HG02870 (cell line): ENCODE measurements around the gene DBP.
"Not testable (repeated sequence)": the region's sequence is repeated elsewhere in the genome, so short reads cannot be mapped to it uniquely, and the experiment has no call there.

Experiments
- ATAC-seq: cut with Tn5 transposase; IDR thresholded peaks from one replicate; pipeline ENCODE4 v1.9.1; 2021; ENCODE audit warnings: mild to moderate bottlenecking, moderate library complexity; ENCODE audit not compliant: unreplicated experiment

Gene DBP

GRCh38 chr19:48636859-48637448, at the start of gene DBP:
Gene DBP, minus strand, starts transcription at chr19:48637379. Its CDS starts 385 bp downstream, at chr19:48636994.
- no peak for ATAC-seq

DNA sequence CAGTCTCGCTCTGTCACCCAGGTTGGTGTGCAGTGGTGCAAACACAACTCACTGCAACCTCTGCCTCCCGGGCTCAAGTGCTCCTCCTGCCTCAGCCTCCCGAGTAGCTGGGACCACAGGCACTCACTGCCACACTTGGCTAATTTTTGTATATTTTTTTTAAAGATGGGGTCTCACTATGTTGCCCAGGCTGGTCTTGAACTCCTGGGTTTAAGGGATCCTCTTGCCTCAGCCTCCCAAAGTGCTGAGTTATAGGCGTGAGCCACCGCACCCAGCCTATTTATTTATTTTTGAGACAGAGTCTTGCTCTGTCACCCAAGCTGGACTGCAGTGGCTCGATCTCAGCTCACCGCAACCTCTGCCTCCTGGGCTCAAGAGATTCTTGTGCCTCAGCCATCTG, 49.5 kb upstream of the DBP start:
- not testable (repeated sequence) for ATAC-seq

- ATAC-seq = no peak
Measured at GRCh38 chr19:48686088-48686487, 48.9 kb upstream of the DBP start.

DNA sequence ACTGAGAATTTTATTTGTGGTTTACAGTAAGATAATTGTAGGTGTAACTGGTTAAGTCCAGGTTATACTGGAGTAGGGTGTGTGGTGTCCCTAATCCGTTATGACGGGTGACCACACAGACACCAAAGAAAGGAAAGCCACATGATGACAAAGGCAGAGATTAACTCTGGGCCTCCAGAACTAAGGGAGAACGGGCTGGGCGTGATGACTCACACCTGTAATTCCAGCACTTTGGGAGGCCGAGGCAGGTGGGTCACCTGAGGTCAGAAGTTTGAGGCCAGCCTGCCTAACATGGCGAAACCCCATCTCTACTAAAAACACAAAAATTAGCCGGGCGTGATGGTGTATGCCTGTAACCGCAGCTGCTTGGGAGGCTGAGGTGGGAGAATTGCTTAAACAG, 48.4 kb upstream of the DBP start:
- ATAC-seq = no peak

- no peak for ATAC-seq
Measured at GRCh38 chr19:48683349-48683748, 46.2 kb upstream of the DBP start.

DNA sequence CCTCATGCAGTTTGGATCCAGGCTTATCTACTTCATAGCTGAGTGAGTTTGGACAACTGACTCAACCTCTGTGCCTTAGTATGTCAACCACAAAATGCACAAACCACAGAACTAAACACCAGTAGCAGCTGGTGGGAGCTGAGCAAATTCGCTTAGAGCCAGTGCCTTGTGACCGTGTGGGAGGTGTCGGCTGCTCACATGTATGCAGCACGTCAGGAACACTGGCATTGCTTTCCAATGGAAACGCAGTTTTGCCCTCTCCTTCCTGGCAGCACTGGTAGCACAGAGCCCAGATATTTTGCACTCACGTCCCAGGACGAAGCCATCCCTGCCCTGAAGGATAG, 43.9 kb upstream of the DBP start:
- ATAC-seq = no peak

DNA sequence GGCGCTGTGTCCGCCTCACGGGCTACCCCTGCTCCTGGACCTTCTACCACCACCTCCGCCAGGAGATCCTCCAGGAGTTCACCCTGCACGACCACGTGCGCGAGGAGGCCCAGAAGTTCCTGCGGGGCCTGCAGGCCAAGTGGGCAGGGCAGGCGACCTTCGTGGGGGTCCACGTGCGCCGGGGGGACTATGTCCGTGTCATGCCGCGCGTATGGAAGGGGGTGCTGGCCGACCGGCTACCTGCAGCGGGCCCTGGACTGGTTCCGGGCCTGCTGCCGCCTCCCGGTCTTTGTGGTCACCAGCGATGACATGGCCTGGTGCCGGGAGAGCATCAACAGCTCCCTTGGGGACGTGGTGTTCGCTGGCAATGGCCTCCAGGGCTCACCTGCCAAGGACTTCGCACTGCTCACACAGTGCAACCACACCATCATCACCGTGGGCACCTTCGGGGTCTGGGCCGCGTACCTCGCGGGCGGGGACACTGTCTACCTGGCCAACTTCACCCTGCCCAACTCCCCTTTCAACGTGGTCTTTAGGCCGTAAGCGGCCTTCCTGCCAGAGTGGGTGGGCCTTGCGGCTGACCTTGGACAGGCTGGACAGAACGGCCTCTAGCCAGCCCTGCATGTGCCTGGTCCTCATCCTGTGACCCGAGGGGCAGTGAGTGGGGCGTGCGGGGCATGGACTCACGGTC, 43.4 kb upstream of the DBP start:
- no peak for ATAC-seq

DNA sequence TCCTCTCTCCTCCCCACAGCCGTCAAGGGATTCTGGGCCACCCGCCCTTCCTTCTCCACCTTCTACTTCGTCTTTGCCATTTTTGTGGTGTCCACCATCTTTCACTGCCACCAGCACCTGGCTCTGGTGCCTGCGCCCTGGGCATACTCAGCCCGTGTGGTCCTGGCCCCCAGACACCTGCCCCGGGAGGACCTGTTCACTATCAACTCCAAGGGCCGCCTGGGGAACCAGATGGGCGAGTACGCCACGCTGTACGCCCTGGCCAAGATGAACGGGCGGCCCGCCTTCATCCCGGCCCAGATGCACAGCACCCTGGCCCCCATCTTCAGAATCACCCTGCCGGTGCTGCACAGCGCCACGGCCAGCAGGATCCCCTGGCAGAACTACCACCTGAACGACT, 42.8 kb upstream of the DBP start:
- ATAC-seq = not testable (repeated sequence)

GRCh38 chr19:48678201-48678600, 41.0 kb upstream of the DBP start:
- no peak for ATAC-seq

- ATAC-seq = no peak
Measured at GRCh38 chr19:48676887-48677286, 39.7 kb upstream of the DBP start.

- ATAC-seq = no peak
Measured at GRCh38 chr19:48676487-48676886, 39.3 kb upstream of the DBP start.

- no peak for ATAC-seq
Measured at GRCh38 chr19:48674921-48675824, 38.0 kb upstream of the DBP start.

DNA sequence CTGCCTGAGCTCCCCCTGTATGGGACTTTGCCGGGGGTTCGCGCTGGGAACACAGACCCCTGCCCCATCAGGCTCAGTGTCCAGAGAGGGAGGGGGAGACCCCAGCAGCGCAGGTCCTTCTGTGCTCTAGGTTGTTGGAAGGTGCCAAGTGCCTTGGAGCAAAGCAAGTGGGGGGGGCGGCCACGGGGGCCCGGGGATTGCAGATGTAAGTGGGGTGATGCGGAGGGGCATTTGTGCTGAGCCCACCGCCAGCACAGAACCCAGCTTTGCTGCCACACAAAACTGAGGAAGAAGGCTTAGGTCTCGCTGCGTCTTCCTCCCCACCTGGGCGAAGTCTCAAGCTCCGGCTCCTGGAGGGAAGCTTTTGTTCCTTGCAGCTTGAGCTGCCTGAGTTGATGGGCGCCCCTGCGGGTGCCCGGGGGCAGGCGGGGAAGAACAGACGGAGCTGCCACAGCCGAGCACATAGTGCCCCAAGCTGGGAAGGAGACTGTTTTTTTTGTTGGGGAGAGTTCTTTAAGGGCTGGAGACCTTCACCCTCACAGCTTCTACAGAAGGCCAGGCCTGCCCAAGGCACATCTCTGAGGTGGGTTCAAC, 37.1 kb upstream of the DBP start:
- ATAC-seq = no peak

DNA sequence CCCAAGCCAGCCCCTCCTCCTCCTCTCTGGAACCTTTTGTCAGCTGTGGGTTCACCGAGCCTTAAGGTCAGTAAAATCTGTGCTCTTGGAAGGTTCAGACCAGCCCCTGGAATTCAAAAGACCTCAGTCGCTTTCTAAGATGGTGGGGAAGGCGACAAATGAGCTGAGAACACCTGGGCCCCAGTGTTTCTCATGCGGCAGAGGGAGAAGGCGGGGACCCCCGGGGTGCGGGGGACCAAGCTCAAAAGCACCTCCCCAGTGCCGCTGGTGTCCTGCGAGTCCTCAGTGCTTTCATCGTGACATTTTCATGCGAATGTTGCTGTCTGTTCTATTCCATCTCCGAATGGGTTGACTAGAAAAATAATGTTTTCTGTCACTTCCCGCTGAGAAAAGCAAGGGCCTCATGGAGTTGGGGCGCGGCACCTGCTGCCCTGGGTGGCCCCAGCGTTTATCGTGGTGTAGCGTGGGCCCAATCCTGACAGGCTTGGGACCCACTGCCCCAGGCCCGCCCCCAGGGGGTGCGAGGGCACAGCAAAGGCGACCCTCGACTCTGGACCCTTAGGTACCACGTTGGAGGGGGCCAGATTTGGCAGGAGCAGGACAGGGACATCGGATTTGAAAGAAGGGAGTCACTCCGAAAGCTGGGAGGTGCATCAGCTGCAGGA, 36.4 kb upstream of the DBP start:
- ATAC-seq = no peak

GRCh38 chr19:48672994-48673393, 35.8 kb upstream of the DBP start, which contains the start of gene NTN5:
Gene NTN5, minus strand, starts transcription at chr19:48673017. Its CDS starts 2,031 bp downstream, at chr19:48670986.
- no peak for ATAC-seq

DNA sequence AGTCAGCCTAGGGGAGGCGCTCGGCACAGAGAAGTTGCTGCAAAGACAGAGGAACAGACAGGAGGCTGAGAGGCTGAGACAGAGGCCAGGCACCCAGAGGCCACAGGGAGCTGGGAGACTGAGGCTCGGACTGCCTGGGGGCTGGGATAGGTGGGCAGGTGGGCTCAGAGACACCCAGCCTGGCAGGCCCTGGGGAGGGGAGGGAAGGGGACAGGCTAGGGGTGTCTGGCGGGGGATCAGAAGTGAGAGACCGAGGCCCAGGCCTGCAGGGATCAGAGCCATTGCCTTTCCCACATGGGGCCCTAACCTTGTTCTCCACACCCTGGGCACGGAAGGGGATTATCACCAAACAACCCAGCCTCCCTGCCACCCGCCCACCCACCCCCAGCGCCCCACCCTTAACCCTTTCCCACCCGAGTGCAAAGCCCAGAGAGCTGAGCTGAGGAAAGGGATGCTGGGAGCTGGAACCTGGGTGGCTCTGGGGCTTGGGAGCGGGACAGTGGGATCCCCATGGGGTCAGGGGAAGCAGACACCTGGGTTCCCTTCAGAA, 34.3 kb upstream of the DBP start:
- ATAC-seq = no peak

DNA sequence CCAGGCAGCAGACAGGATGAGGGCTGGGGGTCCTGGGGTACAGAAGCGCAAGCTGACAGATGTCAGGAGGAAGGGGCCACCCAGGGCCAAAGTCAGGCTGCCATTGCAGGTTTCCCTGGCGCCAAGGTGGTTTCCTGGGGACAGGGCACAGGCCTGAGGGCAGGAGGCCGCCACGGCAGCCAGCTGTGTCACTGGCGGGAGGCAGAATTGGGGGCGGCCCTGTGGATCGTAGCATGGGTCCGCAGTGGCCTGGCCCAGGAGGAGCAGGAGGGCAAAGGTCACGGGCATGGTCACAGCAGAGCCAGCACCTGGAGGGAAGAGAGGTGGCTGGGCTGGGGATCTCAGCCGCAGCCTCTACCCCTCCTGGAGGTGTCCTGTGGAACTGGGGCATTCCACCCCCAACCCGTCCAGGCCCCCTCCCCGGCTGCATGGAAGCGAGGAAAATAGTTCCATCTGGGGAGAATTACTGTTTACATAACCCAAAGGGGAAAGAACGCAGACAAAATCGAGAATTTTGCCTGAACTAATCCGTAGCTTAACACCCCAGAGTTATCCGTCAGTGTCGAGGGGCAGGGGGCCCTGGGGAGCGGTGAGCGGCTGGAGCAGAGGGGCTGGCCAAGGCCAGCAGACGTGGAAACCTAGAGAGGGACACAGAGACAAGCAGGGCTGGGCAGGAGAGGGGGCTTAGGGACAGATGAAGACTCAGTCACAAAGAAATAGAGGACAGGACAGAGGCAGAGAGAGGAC, 33.7 kb upstream of the DBP start:
- no peak for ATAC-seq

DNA sequence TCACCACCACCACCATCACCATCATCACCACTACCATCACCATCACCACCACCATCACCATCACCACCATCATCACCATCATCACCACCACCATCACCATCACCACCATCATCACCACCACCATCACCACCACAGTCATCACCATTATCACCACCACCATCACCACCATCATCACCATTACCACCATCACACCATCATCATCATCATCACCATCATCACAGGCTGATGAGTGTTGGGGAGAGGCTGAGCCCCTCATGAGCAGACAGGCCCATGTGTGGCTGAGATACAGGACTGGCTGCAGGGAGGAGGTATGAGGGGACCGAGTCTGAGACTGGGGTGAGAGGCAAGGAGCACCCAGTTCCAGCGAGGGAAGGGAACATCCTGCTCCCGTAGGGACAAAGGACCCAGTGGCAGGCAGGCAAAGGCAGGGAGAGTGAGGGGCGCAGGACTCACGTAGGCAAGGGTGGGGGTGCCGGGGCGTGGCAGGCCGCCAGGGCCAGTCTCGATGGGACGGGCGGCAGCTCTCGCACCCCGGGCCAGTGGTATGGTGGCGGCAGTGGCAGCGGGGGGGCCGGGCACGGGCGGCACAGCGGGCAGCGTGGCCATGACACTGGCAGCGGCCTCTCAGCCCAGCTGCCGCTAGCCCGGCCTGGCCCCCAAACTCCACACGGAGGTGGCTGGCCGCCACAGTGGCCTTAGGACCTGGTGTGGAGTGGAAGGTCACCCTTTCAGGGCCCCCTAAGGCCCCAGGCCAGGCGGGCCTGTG, 32.9 kb upstream of the DBP start:
- ATAC-seq = no peak

DNA sequence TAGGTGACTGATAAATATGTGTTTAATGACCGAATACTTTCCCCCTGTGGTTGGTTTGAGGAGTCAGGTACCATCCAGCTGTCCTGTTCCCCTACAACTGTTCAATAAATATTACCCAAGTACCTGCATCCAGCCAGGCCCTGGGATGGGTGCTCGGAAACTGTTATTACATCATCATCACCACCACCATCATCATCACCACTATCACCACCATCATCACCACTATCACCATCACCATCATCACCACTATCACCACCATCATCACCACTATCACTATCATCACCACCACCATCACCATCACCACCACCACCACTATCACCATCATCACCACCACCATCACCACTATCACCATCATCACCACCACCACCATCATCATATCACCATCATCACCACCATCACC, 31.6 kb upstream of the DBP start:
- no peak for ATAC-seq
